Esophagus squamous epithelium (tissue), 4 donors: ENCODE measurements around the gene FBN3.

Experiments used
- CTCF ChIP-seq, 6 experiments: fragments of 450-650 bp in 4 of 6; fragments of 200-600 bp in 2 of 6; sonication (generic) in 2 of 6; IDR thresholded peaks; one replicate each; pipeline ENCODE4 v1.5.1; 2016 to 2019; ENCODE audit warnings: antibody characterized with exemption in 6 of 6, mild to moderate bottlenecking in 4 of 6, moderate library complexity in 4 of 6
- POLR2A ChIP-seq, 4 donors: fragments of 450-650 bp; IDR thresholded peaks; one replicate each; pipeline ENCODE4 v1.6.1; 2017; ENCODE audit warnings: antibody characterized with exemption in 4 of 4, mild to moderate bottlenecking in 4 of 4, moderate library complexity in 3 of 4

GRCh38 chr19:8084152-8084551, 65.2 kb downstream of the FBN3 start:
- TF ChIP-seq POLR2A (IDR thresholded peaks at IDR 0.05) (no peak), CTCF (IDR thresholded peaks at IDR 0.05) (no peak)
